Fibroblast of lung (primary cell): Measurements from ENCODE around the gene PASD1.

Experiments used
- EZH2 ChIP-seq: IDR thresholded peaks from 2 replicates; pipeline ENCODE4 v1.5.1; 2012; ENCODE audit warnings: low read length, control low read depth, mild to moderate bottlenecking; ENCODE audit errors: missing control alignments
- TF ChIP-seq, protein P1 (sequence below), 2 donors: IDR thresholded peaks in 1 of 2; conservative IDR thresholded peaks in 1 of 2; 1 replicate in 1 of 2; 2 replicates in 1 of 2; pipeline ENCODE4 v1.5.1; 2011 to 2012; ENCODE audit warnings: low read length in 2 of 2, control low read depth in 1 of 2, inconsistent platforms in 1 of 2, low read depth in 1 of 2, mild to moderate bottlenecking in 1 of 2

DNA sequence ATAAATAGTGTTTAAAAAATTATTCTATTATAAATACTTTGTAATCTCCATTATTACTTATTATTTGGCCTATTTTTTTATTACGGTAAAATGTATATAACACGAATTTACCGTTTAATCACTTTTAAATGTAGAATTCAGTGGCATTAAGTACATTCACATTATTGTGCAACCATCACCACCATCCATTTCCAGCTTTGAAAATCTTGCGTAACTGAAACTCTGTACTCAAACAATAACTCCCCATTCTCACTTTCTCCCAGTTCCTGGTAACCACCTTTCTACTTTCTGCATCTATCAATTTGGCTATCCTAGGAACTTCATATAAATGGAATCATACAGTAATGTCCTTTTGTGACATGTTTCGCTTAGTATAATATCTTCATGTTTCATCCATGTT is 45.7 kb downstream of the PASD1 start:
- TF ChIP-seq, protein P1, sequence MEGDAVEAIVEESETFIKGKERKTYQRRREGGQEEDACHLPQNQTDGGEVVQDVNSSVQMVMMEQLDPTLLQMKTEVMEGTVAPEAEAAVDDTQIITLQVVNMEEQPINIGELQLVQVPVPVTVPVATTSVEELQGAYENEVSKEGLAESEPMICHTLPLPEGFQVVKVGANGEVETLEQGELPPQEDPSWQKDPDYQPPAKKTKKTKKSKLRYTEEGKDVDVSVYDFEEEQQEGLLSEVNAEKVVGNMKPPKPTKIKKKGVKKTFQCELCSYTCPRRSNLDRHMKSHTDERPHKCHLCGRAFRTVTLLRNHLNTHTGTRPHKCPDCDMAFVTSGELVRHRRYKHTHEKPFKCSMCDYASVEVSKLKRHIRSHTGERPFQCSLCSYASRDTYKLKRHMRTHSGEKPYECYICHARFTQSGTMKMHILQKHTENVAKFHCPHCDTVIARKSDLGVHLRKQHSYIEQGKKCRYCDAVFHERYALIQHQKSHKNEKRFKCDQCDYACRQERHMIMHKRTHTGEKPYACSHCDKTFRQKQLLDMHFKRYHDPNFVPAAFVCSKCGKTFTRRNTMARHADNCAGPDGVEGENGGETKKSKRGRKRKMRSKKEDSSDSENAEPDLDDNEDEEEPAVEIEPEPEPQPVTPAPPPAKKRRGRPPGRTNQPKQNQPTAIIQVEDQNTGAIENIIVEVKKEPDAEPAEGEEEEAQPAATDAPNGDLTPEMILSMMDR (conservative IDR thresholded peaks at IDR 0.05 in 1 of 2, IDR thresholded peaks at IDR 0.05 in 1 of 2; ENCODE audit: low read depth in 1 of 2, low read length in 2 of 2): no peak
- no peak for TF ChIP-seq EZH2
